Body of pancreas (tissue), 4 donors: ENCODE results near the gene NDUFA1. TPM values are rescaled to one million over a fixed set of nuclear protein-coding genes. Genes with fewer than 3 reads are reported as not detected.
"Not testable (repeated sequence)": the region's sequence is repeated elsewhere in the genome, so short reads cannot be mapped to it uniquely, and the experiment has no call there.

Experiments used
- ATAC-seq: fragments of 150-250 bp; one replicate; pipeline ENCODE4 v1.9.1; 2016
- DNase-seq, 4 donors: peaks; one replicate each; pipeline ENCODE4 v3.0.0-alpha.2; 2019
- H3K27ac ChIP-seq, 4 donors: fragments of 200-600 bp; sonication (generic); 1 replicate in 3 of 4; 2 replicates in 1 of 4; pipeline versions ENCODE4 v1.5.1 to v1.6.1; 2016 to 2019; ENCODE audit warnings: mild to moderate bottlenecking in 1 of 4, mixed read lengths in 1 of 4, moderate library complexity in 1 of 4
- H3K27me3 ChIP-seq, 2 donors: fragments of 200-600 bp; sonication (generic); one replicate each; pipeline ENCODE4 v1.6.0; 2016; ENCODE audit warnings: mild to moderate bottlenecking in 1 of 2
- H3K36me3 ChIP-seq, 2 donors: fragments of 200-600 bp; sonication (generic); replicated peaks in 1 of 2; 2 replicates each; pipeline ENCODE4 v1.5.1; 2016; ENCODE audit warnings: low read depth in 2 of 2; ENCODE audit not compliant: insufficient read depth in 1 of 2
- H3K4me1 ChIP-seq: fragments of 200-600 bp; sonication (generic); one replicate; pipeline ENCODE4 v1.6.0; 2016
- H3K4me3 ChIP-seq, 2 donors: fragments of 200-600 bp; sonication (generic); 1 replicate in 1 of 2; 2 replicates in 1 of 2; pipeline ENCODE4 v1.5.1; 2016 to 2019
- H3K9me3 ChIP-seq, 3 donors: fragments of 200-600 bp; sonication (generic); 1 replicate in 2 of 3; 2 replicates in 1 of 3; pipeline ENCODE4 v1.5.1; 2016
- CTCF ChIP-seq, 7 experiments: fragments of 450-650 bp in 4 of 7; fragments of 200-600 bp in 3 of 7; sonication (generic) in 3 of 7; IDR thresholded peaks; one replicate each; pipeline ENCODE4 v1.5.1; 2016 to 2019; ENCODE audit warnings: antibody characterized with exemption in 7 of 7
- POLR2A ChIP-seq, 3 donors: fragments of 450-650 bp; IDR thresholded peaks; one replicate each; pipeline ENCODE4 v1.6.1; 2016; ENCODE audit warnings: antibody characterized with exemption in 3 of 3, mild to moderate bottlenecking in 2 of 3
- WGBS, 2 donors: methylation state at CpG; one replicate each; pipeline ENCODE4 v1.1.5; 2017; 5-methylcytosine and 5-hydroxymethylcytosine counted together
- intact Hi-C: fragments of 100-400 bp; cut with DNase I; formaldehyde crosslinking; loops from one replicate; pipeline ENCODE4 v1.15.1; 2023
- total RNA-seq, 2 donors: library from RNA; depleted of rRNA; stranded (reverse); fragments of >200 nt; gene quantifications; one replicate each; pipeline ENCODE4 v1.1.0, GENCODE V29; 2016

Gene NDUFA1
- total RNA-seq, 2 donors from 2014 or later, result 13.5 to 15.6 TPM

GRCh38 chrX:119917877-119918276 lies 46.2 kb downstream of the NDUFA1 start:
- no peaks in the 10 kb centered on the region for H3K9me3 ChIP-seq
- 88 to 90% methylated on average over 2 of the region's 2 CpGs for WGBS, 2 donors
- H3K36me3 ChIP-seq, result no peaks in the 10 kb centered on the region
- intact Hi-C loops, result no loop called here
- TF ChIP-seq CTCF (IDR thresholded peaks at IDR 0.05) (no peak), POLR2A (IDR thresholded peaks at IDR 0.05) (no peak)
- H3K4me1 ChIP-seq, result no peaks in the 10 kb centered on the region
- ATAC-seq (no peak), DNase-seq (no peak)
- no peaks in the 10 kb centered on the region for H3K27me3 ChIP-seq
- H3K4me3 ChIP-seq, result no peak overlapping the region
- no peak overlapping the region for H3K27ac ChIP-seq

GRCh38 chrX:119919835-119920585 lies 48.4 kb downstream of the NDUFA1 start:
- Histone ChIP-seq H3K27ac (no peak overlapping the region), H3K9me3 (no peaks in the 10 kb centered on the region), H3K4me1 (no peaks in the 10 kb centered on the region), H3K4me3 (no peak overlapping the region), H3K27me3 (no peaks in the 10 kb centered on the region), H3K36me3 (no peaks in the 10 kb centered on the region)
- DNase-seq, result no peak
- ATAC-seq, result no peak
- WGBS, 2 donors, result 88 to 92% methylated on average over 5 of the region's 5 CpGs
- intact Hi-C loops, result no loop called here
- TF ChIP-seq POLR2A (IDR thresholded peaks at IDR 0.05) (no peak), CTCF (IDR thresholded peaks at IDR 0.05) (no peak)

GRCh38 chrX:119922391-119922790 lies 50.8 kb downstream of the NDUFA1 start:
- H3K4me3 ChIP-seq, DNase-seq, ATAC-seq, H3K9me3 ChIP-seq, H3K36me3 ChIP-seq, intact Hi-C loops, H3K27me3 ChIP-seq, H3K27ac ChIP-seq, H3K4me1 ChIP-seq: not testable (repeated sequence)
- WGBS, 2 donors, result 91 to 100% methylated on average over 4 to 7 of the region's 7 CpGs

Other genes starting within 250 kb of the NDUFA1 start
- gene SEPTIN6, start 178.7 kb upstream of the NDUFA1 start, total RNA-seq, result 1 to 10 TPM; 4.9 to 6.7 TPM
- 1 to 10 TPM in 1 of 2 donors, not detected in 1; 2.6 TPM for gene SOWAHD, start 113.2 kb upstream of the NDUFA1 start, total RNA-seq
- gene RPL39, start 80.2 kb upstream of the NDUFA1 start, total RNA-seq, result 100 to 1,000 TPM; 497 to 592 TPM
- 1 to 10 TPM; 2.6 to 4.2 TPM for gene UPF3B, start 18.9 kb upstream of the NDUFA1 start, total RNA-seq
- 10 to 100 TPM in 1 of 2 donors, 1 to 10 TPM in 1; 9.1 to 10.5 TPM for gene RNF113A, start 99 bp upstream of the NDUFA1 start, total RNA-seq
- gene AKAP14, start 24.1 kb downstream of the NDUFA1 start, total RNA-seq, result not detected
- 1 to 10 TPM; 3.6 to 5.3 TPM for gene NKAP, start 71.9 kb downstream of the NDUFA1 start, total RNA-seq
- gene RHOXF2B, start 205.9 kb downstream of the NDUFA1 start, total RNA-seq, result not detected
- not detected for gene RHOXF1, start 244.1 kb downstream of the NDUFA1 start, total RNA-seq